ENCODE measurements around the gene RASAL1.

DNA sequence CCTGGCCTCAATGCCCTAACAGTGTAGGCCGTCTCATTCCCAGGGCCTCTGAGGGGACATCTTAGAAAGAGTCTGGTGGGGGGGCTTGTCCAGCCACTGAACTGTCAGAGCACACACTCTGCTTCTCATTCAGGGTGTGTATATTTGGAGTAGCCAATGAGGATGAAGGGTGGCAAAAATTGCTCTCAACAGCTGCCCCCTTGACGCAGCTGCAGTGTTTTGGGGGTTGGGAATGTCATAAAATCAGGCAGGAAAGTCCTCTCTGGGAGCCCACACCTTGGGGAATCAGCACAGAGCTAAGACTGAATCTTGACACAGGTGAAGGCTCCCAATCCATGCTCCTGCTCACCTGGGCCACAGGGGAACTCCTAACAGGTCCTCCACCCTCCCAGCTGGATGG lies 1.5 kb downstream of the RASAL1 start:
- TF ChIP-seq, protein P1, sequence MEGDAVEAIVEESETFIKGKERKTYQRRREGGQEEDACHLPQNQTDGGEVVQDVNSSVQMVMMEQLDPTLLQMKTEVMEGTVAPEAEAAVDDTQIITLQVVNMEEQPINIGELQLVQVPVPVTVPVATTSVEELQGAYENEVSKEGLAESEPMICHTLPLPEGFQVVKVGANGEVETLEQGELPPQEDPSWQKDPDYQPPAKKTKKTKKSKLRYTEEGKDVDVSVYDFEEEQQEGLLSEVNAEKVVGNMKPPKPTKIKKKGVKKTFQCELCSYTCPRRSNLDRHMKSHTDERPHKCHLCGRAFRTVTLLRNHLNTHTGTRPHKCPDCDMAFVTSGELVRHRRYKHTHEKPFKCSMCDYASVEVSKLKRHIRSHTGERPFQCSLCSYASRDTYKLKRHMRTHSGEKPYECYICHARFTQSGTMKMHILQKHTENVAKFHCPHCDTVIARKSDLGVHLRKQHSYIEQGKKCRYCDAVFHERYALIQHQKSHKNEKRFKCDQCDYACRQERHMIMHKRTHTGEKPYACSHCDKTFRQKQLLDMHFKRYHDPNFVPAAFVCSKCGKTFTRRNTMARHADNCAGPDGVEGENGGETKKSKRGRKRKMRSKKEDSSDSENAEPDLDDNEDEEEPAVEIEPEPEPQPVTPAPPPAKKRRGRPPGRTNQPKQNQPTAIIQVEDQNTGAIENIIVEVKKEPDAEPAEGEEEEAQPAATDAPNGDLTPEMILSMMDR (IDR thresholded peaks at IDR 0.05; ENCODE audit: low read depth, low read length) = no peak
- TF ChIP-seq EZH2phosphoT487 (IDR thresholded peaks at IDR 0.05; ENCODE audit: low read depth) = no peak
